GM12892 (cell line): ENCODE data around the gene EMP2.
"Not testable (repeated sequence)": the region's sequence is repeated elsewhere in the genome, so short reads cannot be mapped to it uniquely, and the experiment has no call there.

Source experiments
- DNase-seq: peaks from one replicate; pipeline ENCODE4 v3.0.0; 2011; ENCODE audit not compliant: insufficient read length
- FAIRE-seq: peaks from 2 replicates; lab custom pipeline; 2011; peaks lifted over from hg19 to GRCh38; lab: Jason Lieb, UNC
- POLR2A ChIP-seq: IDR thresholded peaks from 2 replicates; pipeline ENCODE4 v1.6.1; 2011; ENCODE audit warnings: low read depth, low read length, control low read depth
- POLR2AphosphoS5 ChIP-seq: IDR thresholded peaks from 2 replicates; pipeline ENCODE4 v1.6.1; 2011; ENCODE audit warnings: low read depth, low read length, control low read depth
- TAF1 ChIP-seq: IDR thresholded peaks from 2 replicates; pipeline ENCODE4 v1.6.1; 2011; ENCODE audit warnings: low read depth, mild to moderate bottlenecking, control low read depth, low read length, borderline replicate concordance

EMP2 gene

DNA sequence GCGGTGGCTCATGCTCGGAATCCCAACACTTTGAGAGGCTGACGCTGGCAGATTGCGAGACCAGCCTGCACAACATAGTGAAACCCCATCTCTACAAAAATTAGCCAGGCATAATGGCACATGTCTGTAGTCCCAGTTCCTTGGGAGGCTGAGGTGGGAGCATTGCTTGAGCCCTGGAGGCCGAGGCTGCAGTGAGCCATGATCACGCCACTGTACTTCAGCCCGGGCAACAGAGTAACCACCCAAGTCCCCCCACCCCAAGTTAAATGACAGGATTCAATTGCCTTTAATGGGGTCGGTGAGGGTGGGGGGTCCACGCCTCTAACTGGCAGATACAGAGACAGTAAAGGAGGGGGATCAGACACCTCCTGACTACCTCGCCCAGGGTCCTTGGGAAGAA lies 44.9 kb downstream of the EMP2 start:
- FAIRE-seq (no peak), DNase-seq (no peak)
- no peak for TF ChIP-seq POLR2A
- no peak for TF ChIP-seq POLR2AphosphoS5
- no peak for TF ChIP-seq TAF1

DNA sequence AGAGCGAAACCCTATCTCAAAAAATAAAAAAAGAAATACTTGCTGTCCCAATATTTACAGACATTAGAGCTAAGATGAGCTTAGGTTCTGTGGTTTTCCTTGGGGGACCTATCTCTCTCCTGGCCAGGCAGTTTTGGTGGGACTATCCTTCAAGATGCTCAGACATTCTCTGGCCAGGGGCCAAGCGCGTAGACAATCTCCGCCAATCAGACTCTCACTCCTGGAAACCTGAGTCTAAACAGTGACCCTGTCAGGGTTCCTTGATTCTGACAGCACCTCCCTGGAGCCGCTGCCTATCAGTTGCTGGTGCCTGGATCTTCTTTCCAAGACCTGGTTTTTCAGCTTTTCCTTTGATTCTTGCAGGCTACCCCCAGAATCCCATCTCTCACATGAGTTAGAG lies 45.6 kb downstream of the EMP2 start:
- no peak for TF ChIP-seq POLR2A
- TF ChIP-seq TAF1, result no peak
- no peak for TF ChIP-seq POLR2AphosphoS5
- FAIRE-seq (no peak), DNase-seq (no peak)

DNA sequence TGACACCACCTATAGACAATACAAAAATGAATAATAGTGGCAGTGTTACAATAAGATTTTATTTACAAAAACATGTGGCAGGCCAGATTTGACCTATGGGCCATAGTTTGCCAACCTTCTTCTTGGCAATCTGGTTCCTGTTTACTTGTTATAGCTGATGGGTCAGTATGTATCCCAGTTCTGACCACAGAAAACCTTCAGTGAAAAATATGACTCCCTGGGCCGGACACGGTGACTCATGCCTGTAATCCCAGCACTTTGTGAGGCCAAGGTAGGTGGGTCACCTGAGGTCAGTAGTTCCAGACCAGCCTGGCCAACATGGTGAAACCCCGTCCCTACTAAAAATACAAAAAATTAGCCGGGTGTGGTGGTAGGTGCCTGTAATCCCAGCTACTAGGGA lies 46.8 kb downstream of the EMP2 start:
- FAIRE-seq, DNase-seq: not testable (repeated sequence)

DNA sequence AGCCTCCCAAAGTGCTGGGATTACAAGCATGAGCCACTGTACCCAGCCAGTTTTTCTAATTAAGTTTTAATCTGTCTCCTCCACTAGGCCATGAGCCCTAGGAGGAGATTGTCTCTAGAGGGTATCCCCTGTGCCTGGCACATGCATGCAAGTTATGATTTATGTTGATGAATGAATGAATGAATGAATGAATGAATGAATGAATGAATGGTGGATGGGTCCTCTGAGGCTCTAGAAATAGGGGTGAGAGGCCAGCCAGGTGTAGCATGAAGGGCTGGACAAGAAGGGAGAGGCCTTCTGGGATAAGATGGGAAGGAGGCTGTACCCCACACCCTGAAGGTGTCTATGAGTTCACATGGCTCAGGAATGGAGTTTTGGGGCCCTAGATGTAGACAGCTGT lies 48.8 kb downstream of the EMP2 start:
- no peak for DNase-seq
- no peak for FAIRE-seq
- no peak for TF ChIP-seq POLR2AphosphoS5
- no peak for TF ChIP-seq TAF1
- no peak for TF ChIP-seq POLR2A

DNA sequence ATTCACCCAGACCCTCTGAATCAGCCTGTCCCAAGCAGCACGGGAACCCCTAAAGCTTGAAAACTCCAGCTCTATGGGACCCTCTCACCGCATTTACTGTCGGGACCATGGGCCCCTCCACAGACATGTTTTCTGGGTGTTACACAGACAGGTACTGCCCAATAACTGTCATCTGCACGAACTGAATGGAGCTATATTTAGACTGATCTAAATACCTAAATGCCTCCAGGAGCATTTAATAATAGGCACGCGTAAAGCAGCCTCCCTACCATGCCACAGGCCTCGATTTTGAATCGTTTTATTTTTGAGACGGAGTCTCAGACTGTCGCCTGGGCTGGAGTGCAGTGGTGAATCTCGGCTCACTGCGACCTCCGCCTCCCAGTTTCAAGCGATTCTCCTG lies 49.7 kb downstream of the EMP2 start:
- DNase-seq (no peak), FAIRE-seq (no peak)
- no peak for TF ChIP-seq POLR2AphosphoS5
- TF ChIP-seq TAF1, result no peak
- TF ChIP-seq POLR2A, result no peak

DNA sequence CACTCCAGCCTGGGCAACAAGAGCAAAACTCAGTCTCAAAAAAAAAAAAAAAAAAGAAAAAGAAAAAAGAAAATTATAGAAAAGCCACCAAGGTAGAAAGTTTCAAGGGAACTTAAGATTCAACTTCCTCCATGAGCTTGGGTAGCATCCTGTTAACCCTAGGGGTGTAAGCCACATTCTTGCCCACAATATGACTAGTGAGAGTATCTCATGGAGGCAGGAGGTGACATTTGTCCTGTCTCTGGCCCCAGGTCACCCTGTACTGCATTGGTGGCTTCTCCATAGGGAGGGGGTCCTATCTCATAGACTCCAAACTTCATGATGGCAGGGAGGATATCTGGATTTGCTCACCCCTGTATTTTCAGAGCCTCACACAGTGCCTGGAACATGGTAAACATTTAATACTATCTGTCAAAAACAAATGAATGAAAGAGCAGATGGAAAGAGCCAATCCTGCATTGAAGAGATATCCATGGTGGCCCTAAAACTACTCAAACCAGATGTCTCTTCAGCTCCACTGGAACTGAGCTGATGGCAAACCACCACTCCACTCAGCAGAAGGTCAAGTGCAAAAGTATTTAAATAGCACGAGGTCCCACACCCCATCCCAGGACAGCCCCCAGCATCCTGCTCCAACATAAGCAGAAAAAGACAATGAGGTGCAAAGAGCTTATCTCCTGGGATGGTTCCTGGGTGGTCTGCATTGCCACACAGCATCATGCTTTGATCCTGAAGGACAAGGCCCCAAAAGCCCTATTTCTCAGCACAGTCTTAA lies 50.3 kb downstream of the EMP2 start:
- TF ChIP-seq POLR2A (no peak), POLR2AphosphoS5 (no peak), TAF1 (no peak)
- FAIRE-seq (no peak), DNase-seq (no peak)

DNA sequence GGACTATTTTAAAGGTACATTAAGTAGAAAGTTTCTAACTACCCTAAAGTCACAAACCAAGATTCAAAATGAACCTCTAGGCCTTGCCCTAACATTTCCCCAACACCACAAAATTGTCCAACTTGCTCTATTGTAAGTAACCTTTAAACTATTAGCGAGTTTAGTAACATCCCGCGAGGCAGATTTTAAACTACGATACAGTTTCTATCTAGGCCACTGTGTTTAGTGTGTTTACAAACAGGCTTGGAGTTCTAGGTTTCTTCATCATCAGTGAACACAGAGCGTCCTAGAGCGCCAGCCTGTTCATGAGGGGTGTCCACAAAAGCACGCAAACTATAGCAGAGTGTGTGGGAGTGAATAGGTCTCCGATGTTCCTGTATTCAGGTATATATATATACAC lies 51.8 kb downstream of the EMP2 start:
- FAIRE-seq, result no peak
- DNase-seq, result no peak
- TF ChIP-seq POLR2AphosphoS5 (no peak), POLR2A (no peak), TAF1 (no peak)

DNA sequence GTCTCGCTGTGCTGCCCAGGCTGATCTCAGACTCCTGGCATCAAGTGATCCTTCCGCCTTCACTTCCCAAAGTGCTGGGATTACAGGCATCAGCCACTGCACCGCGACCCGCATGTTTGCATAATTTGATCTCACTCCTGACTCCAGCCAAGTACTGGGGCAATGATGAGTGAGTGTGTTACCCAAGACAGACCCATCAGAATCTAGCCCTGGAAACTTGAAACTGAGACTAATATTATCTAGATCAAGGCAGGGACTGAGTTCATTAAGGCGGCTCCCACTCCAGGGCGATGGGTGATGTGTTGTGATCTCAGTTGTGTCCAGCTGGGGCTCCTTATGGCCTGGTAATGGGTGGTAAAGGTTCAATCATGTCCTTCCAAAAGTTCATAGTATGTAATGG lies 53.4 kb downstream of the EMP2 start:
- FAIRE-seq, result no peak

DNA sequence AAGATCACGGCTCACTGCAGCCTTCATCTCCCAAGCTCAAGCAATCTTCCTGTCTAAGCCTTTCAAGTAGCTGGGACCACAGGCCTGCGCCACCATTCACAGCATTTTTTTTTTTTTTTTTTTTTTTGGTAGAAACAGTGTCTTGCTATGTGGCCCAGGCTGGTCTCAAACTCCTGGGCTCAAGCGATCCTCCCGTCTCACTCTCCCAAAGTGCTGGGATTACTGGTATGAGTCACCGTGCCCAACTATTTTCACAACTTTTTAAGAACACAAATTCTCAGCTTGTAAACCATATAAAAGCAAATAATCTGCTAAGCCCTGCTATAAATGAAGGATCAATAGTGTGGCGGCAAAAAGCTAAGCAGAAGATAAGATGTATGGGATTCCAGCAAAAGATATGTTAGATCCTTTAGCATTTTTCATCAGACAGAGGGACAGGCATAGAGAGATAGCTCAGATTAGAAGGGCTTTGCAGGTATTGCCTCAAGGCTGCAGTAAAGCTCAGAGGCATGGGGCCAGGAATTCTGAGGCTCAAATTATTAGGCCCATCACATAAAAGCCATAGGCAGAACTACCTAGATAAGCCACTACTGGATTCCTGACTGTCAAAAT lies 55.1 kb downstream of the EMP2 start:
- FAIRE-seq (no peak), DNase-seq (no peak)
- TF ChIP-seq TAF1, result no peak
- no peak for TF ChIP-seq POLR2A
- TF ChIP-seq POLR2AphosphoS5, result no peak

More for the DNA sequence above, 53.4 kb downstream of the EMP2 start:
- DNase-seq, result no peak
- no peak for TF ChIP-seq POLR2A
- no peak for TF ChIP-seq POLR2AphosphoS5
- no peak for TF ChIP-seq TAF1

DNA sequence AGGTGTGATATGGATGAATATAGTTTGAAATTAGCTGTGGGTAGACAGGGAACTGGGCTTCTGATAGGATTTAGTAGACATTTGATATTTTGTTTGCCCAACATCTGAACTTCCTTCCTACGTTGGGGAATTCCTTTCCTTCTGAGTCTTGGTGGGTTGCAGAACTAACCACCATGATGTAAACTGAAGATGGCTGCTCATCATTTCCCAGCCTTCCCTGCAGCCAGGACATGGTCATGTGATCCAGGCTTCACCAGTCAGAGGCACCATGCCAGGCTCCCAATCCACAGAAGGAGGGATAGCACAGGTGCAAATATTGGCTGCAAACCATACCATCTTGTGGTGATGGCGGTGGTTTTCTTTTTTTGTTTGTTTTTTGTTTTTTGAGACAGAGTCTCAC lies 57.4 kb downstream of the EMP2 start:
- no peak for DNase-seq
- TF ChIP-seq POLR2AphosphoS5, result no peak
- TF ChIP-seq POLR2A, result no peak
- TF ChIP-seq TAF1, result no peak
- no peak for FAIRE-seq

DNA sequence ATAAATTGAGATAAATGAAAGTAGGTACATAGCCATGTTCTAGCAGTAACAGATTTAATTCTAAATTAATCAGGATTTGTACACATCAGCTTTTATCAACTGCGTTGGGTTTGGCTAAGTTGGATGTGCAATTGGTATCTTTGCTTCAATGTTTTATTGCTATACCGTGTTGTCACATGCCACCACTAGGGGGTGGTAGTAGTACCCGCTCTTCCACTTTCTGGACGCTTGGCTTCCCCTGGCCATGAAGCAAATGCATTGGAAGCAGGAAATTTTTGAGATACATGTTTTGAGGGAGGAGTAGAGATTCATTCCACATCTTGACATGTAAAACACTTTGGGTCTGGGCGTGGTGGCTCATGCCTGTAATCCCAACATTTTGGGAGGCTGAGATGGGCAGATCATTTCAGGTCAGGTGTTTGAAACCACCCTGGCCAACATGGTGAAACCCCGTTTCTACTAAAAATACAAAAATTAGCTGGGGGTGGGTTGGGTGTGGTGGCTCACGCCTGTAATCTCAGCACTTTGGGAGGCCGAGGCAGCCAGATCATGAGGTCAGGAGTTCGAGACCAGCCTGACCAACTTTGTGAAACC lies 58.6 kb downstream of the EMP2 start:
- DNase-seq (peak; percentile 34), FAIRE-seq (peak; percentile 36)
- TF ChIP-seq POLR2A (no peak), TAF1 (no peak), POLR2AphosphoS5 (no peak)
